H1 (cell line): ENCODE results near the gene DHRS4. TPM values are rescaled to one million over a fixed set of nuclear protein-coding genes. Genes with fewer than 3 reads are reported as not detected.
A peak's percentile ranks its signal among the peaks of the same experiment; 100 is the strongest.

Experiments
- CTCF ChIA-PET: fragments of 300-600 bp; sonication (Branson Sonifier 250); formaldehyde crosslinking; loops from one replicate; lab custom pipeline; 2021; ENCODE audit not compliant: partially characterized antibody; lab: Charles Lee
- POLR2A ChIA-PET: fragments of 300-600 bp; sonication (Branson Sonifier 250); formaldehyde crosslinking; loops from one replicate; lab custom pipeline; 2021; ENCODE audit warnings: inconsistent platforms; ENCODE audit not compliant: partially characterized antibody; lab: Charles Lee
- DNase-seq, 2 experiments: peaks; one replicate each; pipeline versions ENCODE4 v3.0.0 to v3.0.0-alpha.2; 2010 to 2022; ENCODE audit warnings: low spot score in 2 of 2, low read depth in 1 of 2, mixed read lengths in 1 of 2
- FAIRE-seq: peaks from 2 replicates; lab custom pipeline; 2011; peaks lifted over from hg19 to GRCh38; lab: Jason Lieb, UNC
- H2AFZ ChIP-seq: 2 replicates; pipeline ENCODE4 v1.8.1; 2012; ENCODE audit warnings: low read length, inconsistent platforms
- H2AK5ac ChIP-seq: 2 replicates; pipeline ENCODE4 v1.6.1; 2013; ENCODE audit warnings: low read depth, low read length
- H2BK120ac ChIP-seq: replicated peaks from 2 replicates; pipeline ENCODE3; 2013; ENCODE audit warnings: low read depth, low read length, inconsistent platforms
- H2BK12ac ChIP-seq: 2 replicates; pipeline ENCODE4 v1.6.1; 2013; ENCODE audit warnings: low read depth, low read length
- H2BK15ac ChIP-seq: 2 replicates; pipeline ENCODE4 v1.6.1; 2013; ENCODE audit warnings: low read length
- H2BK20ac ChIP-seq: 2 replicates; pipeline ENCODE4 v1.6.1; 2013; ENCODE audit warnings: low read length
- H2BK5ac ChIP-seq: 2 replicates; pipeline ENCODE4 v1.6.1; 2013; ENCODE audit warnings: low read depth, low read length
- H3K14ac ChIP-seq: 2 replicates; pipeline ENCODE4 v1.6.1; 2013; ENCODE audit warnings: inconsistent platforms; ENCODE audit not compliant: insufficient read length
- H3K18ac ChIP-seq: 2 replicates; pipeline ENCODE4 v1.6.1; 2013; ENCODE audit warnings: low read length; ENCODE audit errors: extremely low read depth
- H3K23ac ChIP-seq: 2 replicates; pipeline ENCODE4 v1.6.1; 2013; ENCODE audit warnings: inconsistent platforms; ENCODE audit not compliant: insufficient read length
- H3K23me2 ChIP-seq: 2 replicates; pipeline ENCODE4 v1.6.1; 2013; ENCODE audit warnings: low read depth, low read length
- H3K27ac ChIP-seq: 2 replicates; pipeline ENCODE4 v1.6.1; 2011; ENCODE audit warnings: low read depth, low read length, inconsistent platforms
- H3K27me3 ChIP-seq, 4 experiments: replicated peaks in 1 of 4; 1 replicate in 1 of 4; 2 replicates in 3 of 4; pipeline versions ENCODE4 v1.6.1 to v1.8.1; 2011 to 2013; ENCODE audit warnings: low read length in 3 of 4, mild to moderate bottlenecking in 3 of 4, inconsistent platforms in 2 of 4, mixed read lengths in 2 of 4, moderate library complexity in 1 of 4; ENCODE audit not compliant: control insufficient read depth in 3 of 4, insufficient read depth in 3 of 4; ENCODE audit errors: extremely low read depth in 1 of 4
- H3K36me3 ChIP-seq, 4 experiments: 2 replicates each; pipeline versions ENCODE4 v1.6.1 to v1.8.1; 2011 to 2013; ENCODE audit warnings: mild to moderate bottlenecking in 4 of 4, low read length in 3 of 4, moderate library complexity in 2 of 4, control low read depth in 1 of 4, inconsistent platforms in 1 of 4; ENCODE audit not compliant: insufficient read depth in 4 of 4, control insufficient read depth in 2 of 4
- H3K4ac ChIP-seq: replicated peaks from 2 replicates; pipeline ENCODE3; 2013; ENCODE audit warnings: low read length, low read depth, mixed read lengths, inconsistent platforms; ENCODE audit not compliant: insufficient read length
- H3K4me1 ChIP-seq, 4 experiments: replicated peaks in 1 of 4; 1 replicate in 1 of 4; 2 replicates in 3 of 4; pipeline versions ENCODE4 v1.6.1 to v1.8.1; 2011 to 2013; ENCODE audit warnings: low read length in 3 of 4, inconsistent platforms in 2 of 4, mixed read lengths in 1 of 4; ENCODE audit not compliant: insufficient read depth in 4 of 4, control insufficient read depth in 3 of 4
- H3K4me2 ChIP-seq, 2 experiments: 2 replicates each; pipeline versions ENCODE4 v1.6.1 to v1.8.1; 2011 to 2013; ENCODE audit warnings: low read depth in 2 of 2, low read length in 2 of 2, control low read depth in 1 of 2, inconsistent platforms in 1 of 2, mild to moderate bottlenecking in 1 of 2; ENCODE audit not compliant: insufficient read depth in 1 of 2
- H3K4me3 ChIP-seq, 4 experiments: fragments of 200-600, 300-600 bp in 1 of 4; sonication (generic), shearing (Covaris generic), sonication (Bioruptor Twin) in 1 of 4; 2 replicates each; pipeline versions ENCODE4 v1.5.1 to v1.8.1; 2011 to 2016; ENCODE audit warnings: low read length in 4 of 4, low read depth in 3 of 4, control low read depth in 2 of 4, inconsistent platforms in 2 of 4, mild to moderate bottlenecking in 2 of 4, mixed read lengths in 1 of 4, moderate library complexity in 1 of 4; ENCODE audit not compliant: insufficient read depth in 2 of 4; ENCODE audit errors: extremely low read depth in 1 of 4
- H3K56ac ChIP-seq: replicated peaks from 2 replicates; pipeline ENCODE3; 2013; ENCODE audit warnings: low read depth, mild to moderate bottlenecking, mixed read lengths, low read length, inconsistent platforms; ENCODE audit not compliant: insufficient read length
- H3K79me1 ChIP-seq: 2 replicates; pipeline ENCODE4 v1.6.1; 2013; ENCODE audit warnings: low read depth, low read length, control low read depth
- H3K79me2 ChIP-seq, 2 experiments: 2 replicates each; pipeline versions ENCODE4 v1.6.1 to v1.8.1; 2012 to 2013; ENCODE audit warnings: low read length in 2 of 2, mild to moderate bottlenecking in 2 of 2, inconsistent platforms in 1 of 2; ENCODE audit not compliant: insufficient read depth in 2 of 2, control insufficient read depth in 1 of 2
- H3K9ac ChIP-seq, 4 experiments: replicated peaks in 1 of 4; 1 replicate in 1 of 4; 2 replicates in 3 of 4; pipeline versions ENCODE4 v1.6.1 to v1.8.1; 2011 to 2013; ENCODE audit warnings: low read depth in 3 of 4, low read length in 3 of 4, control low read depth in 2 of 4, mild to moderate bottlenecking in 2 of 4, moderate library complexity in 2 of 4, inconsistent platforms in 1 of 4; ENCODE audit errors: extremely low read depth in 1 of 4
- H3K9me3 ChIP-seq, 2 experiments: 2 replicates each; pipeline versions ENCODE4 v1.6.1 to v1.8.1; 2012 to 2013; ENCODE audit warnings: mild to moderate bottlenecking in 2 of 2, moderate library complexity in 2 of 2, control low read depth in 1 of 2, inconsistent platforms in 1 of 2, low read depth in 1 of 2, low read length in 1 of 2, mixed read lengths in 1 of 2; ENCODE audit not compliant: insufficient read depth in 2 of 2
- H4K20me1 ChIP-seq, 2 experiments: replicated peaks in 1 of 2; 2 replicates each; pipeline versions ENCODE3 to v1.8.1; 2011 to 2013; ENCODE audit warnings: inconsistent platforms in 2 of 2, low read length in 2 of 2, mild to moderate bottlenecking in 1 of 2; ENCODE audit not compliant: insufficient read depth in 2 of 2, control insufficient read depth in 1 of 2
- H4K5ac ChIP-seq: 2 replicates; pipeline ENCODE4 v1.6.1; 2013; ENCODE audit warnings: low read length, low read depth, mixed read lengths, inconsistent platforms; ENCODE audit not compliant: insufficient read length
- H4K8ac ChIP-seq: 2 replicates; pipeline ENCODE4 v1.8.0; 2013; ENCODE audit warnings: mild to moderate bottlenecking, moderate library complexity, low read length, inconsistent platforms; ENCODE audit not compliant: insufficient read depth; ENCODE audit errors: extremely low read depth
- H4K91ac ChIP-seq: replicated peaks from 2 replicates; pipeline ENCODE3; 2013; ENCODE audit warnings: low read length, mixed read lengths, inconsistent platforms; ENCODE audit not compliant: insufficient read length
- CREB1 ChIP-seq: IDR thresholded peaks from 2 replicates; pipeline ENCODE4 v1.6.1; 2012; ENCODE audit warnings: inconsistent platforms
- GABPA ChIP-seq: IDR thresholded peaks from 2 replicates; pipeline ENCODE4 v1.6.1; 2011; ENCODE audit warnings: mild to moderate bottlenecking, low read length, moderate library complexity, borderline replicate concordance; ENCODE audit not compliant: insufficient read depth
- MAFK ChIP-seq: IDR thresholded peaks from 2 replicates; pipeline ENCODE4 v1.6.1; 2012; ENCODE audit warnings: low read depth, mild to moderate bottlenecking, improper control_type of control experiment, low read length
- RAD21 ChIP-seq, 2 experiments: IDR thresholded peaks in 1 of 2; conservative IDR thresholded peaks in 1 of 2; 2 replicates each; pipeline ENCODE4 v1.6.1; 2011; ENCODE audit warnings: low read depth in 2 of 2, low read length in 2 of 2, improper control_type of control experiment in 1 of 2, inconsistent platforms in 1 of 2, mild to moderate bottlenecking in 1 of 2, moderate library complexity in 1 of 2
- SIRT6 ChIP-seq: IDR thresholded peaks from one replicate; pipeline ENCODE4 v1.7.1; 2012; ENCODE audit warnings: low read length, inconsistent platforms
- SUZ12 ChIP-seq: fragments of 200-600 bp; sonication (generic); IDR thresholded peaks from 2 replicates; pipeline ENCODE4 v1.6.1; 2012; ENCODE audit warnings: mild to moderate bottlenecking, inconsistent platforms, low read length, moderate library complexity, mixed read lengths
- TCF12 ChIP-seq: IDR thresholded peaks from 2 replicates; pipeline ENCODE4 v1.6.1; 2011; ENCODE audit warnings: low read depth, mild to moderate bottlenecking, low read length
- WGBS, 2 experiments: shearing (Covaris generic) in 1 of 2; methylation state at CpG; one replicate each; pipeline versions ENCODE4 v1.1.6 to v1.1.7; 2013 to 2015; ENCODE audit warnings: low lambda C conversion rate in 2 of 2, mixed read lengths in 2 of 2, inconsistent platforms in 1 of 2, low coverage in 1 of 2, missing lambda C conversion rate in 1 of 2; ENCODE audit not compliant: insufficient replicate concordance in 2 of 2, insufficient coverage in 1 of 2, insufficient read length in 1 of 2; ENCODE audit errors: extremely low coverage in 1 of 2, missing lambda C conversion rate in 1 of 2; 5-methylcytosine and 5-hydroxymethylcytosine counted together
- polyA plus RNA-seq, 7 experiments: library from polyadenylated mRNA; depleted of rRNA in 3 of 7; stranded (reverse) in 5 of 7; unstranded in 2 of 7; fragments of >200 nt in 5 of 7; fragments of 200-250 nt in 2 of 7; gene quantifications; 1 replicate in 5 of 7; 2 replicates in 1 of 7; 4 replicates in 1 of 7; pipeline versions ENCODE4 v1.2.1 to v1.2.3, GENCODE V29; 2011 to 2013; ENCODE audit warnings: missing spikeins in 2 of 7, mixed read lengths in 2 of 7
- total RNA-seq: library from RNA; stranded (reverse); fragmentation: NEBNext Ultra II Directional; extraction: Animal tissue kit (Norgen Biotek cat#: 25700); gene quantifications from 2 replicates; pipeline ENCODE4 v1.2.1, GENCODE V29; 2021
- TF ChIP-seq, protein P1 (sequence below): IDR thresholded peaks from 2 replicates; pipeline ENCODE4 v1.6.1; 2012; ENCODE audit warnings: inconsistent platforms

DHRS4 gene
- total and polyA plus RNA-seq, 2 of the 8 experiments (the other 6 are each of a cell fraction or from before 2014, with no cell fraction given) = 11.7 to 16.2 TPM

DNA sequence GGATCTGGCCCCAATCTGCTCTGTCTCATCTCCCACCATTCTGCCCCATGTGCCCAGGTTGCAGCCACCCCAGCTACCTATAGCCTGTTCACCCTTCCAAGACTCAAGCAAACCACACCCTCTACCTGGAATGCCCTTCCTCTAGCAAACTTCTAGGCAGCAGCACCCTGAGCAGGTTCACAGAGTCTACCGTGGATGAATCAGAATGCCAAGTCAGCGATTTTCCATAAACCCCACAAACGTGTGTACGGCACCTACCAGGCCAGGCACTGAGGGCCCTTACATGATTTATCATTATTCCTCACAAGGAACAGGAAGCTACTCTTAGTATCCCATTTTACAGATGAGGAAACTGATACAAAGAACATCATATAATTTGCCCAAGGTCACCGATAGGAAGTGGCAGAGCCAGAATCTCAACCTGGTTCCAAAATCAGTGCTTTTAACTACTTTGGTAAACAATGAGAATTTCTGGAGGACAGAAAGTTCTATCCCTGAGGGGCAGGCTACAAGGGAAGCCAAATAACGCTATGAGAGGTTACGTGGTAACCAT lies 28.0 kb upstream of the DHRS4 start:
- no peak overlapping the region for H3K4me3 ChIP-seq
- H3K18ac ChIP-seq = no peak overlapping the region
- H4K8ac ChIP-seq = no peak overlapping the region
- ChIA-PET CTCF (interaction anchor here (1.1 to 1.8 kb wide), 4 partner anchors 9 to 293 kb away, joined by 3 to 9 read pairs (median 8); no protein-coding TSS in a partner anchor), POLR2A (no interaction called here)
- WGBS, 2 experiments = 88% methylated on average over 7 of the region's 7 CpGs; no CpG with 5 or more reads in 1 of the 2 experiments
- TF ChIP-seq SIRT6 = no peak
- TF ChIP-seq MAFK = peak; percentile 84
- no peak for TF ChIP-seq CREB1
- TF ChIP-seq, protein P1, sequence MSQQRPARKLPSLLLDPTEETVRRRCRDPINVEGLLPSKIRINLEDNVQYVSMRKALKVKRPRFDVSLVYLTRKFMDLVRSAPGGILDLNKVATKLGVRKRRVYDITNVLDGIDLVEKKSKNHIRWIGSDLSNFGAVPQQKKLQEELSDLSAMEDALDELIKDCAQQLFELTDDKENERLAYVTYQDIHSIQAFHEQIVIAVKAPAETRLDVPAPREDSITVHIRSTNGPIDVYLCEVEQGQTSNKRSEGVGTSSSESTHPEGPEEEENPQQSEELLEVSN = no peak
- TF ChIP-seq GABPA = no peak
- TF ChIP-seq TCF12 = no peak
- no peak for TF ChIP-seq RAD21 (IDR thresholded peaks at IDR 0.05 in 1 of 2, conservative IDR thresholded peaks at IDR 0.05 in 1 of 2; ENCODE audit: low read depth in 2 of 2, low read length in 2 of 2)
- TF ChIP-seq SUZ12 = no peak
- H3K27ac ChIP-seq = no peak overlapping the region
- no peak for DNase-seq
- no peak overlapping the region for H3K4me2 ChIP-seq
- no peak overlapping the region for H2AK5ac ChIP-seq
- H2BK15ac ChIP-seq = no peak overlapping the region
- no peaks in the 10 kb centered on the region for H3K27me3 ChIP-seq
- H3K4ac ChIP-seq = no peak overlapping the region
- H2BK5ac ChIP-seq = no peak overlapping the region
- H3K4me1 ChIP-seq = no peaks in the 10 kb centered on the region
- no peak overlapping the region for H2AFZ ChIP-seq
- no peaks in the 10 kb centered on the region for H3K23me2 ChIP-seq
- no peak overlapping the region for H2BK120ac ChIP-seq
- H3K14ac ChIP-seq = no peak overlapping the region
- H3K56ac ChIP-seq = no peak overlapping the region
- no peaks in the 10 kb centered on the region for H3K79me2 ChIP-seq
- H2BK20ac ChIP-seq = no peak overlapping the region
- H3K36me3 ChIP-seq = no peaks in the 10 kb centered on the region
- no peak overlapping the region for H4K5ac ChIP-seq
- H3K9ac ChIP-seq = no peak overlapping the region
- FAIRE-seq = no peak
- H4K20me1 ChIP-seq = no peaks in the 10 kb centered on the region
- H3K23ac ChIP-seq = no peak overlapping the region
- no peaks in the 10 kb centered on the region for H3K9me3 ChIP-seq
- no peak overlapping the region for H2BK12ac ChIP-seq
- H4K91ac ChIP-seq = no peak overlapping the region
- H3K79me1 ChIP-seq = no peaks in the 10 kb centered on the region
